K562 (cell line): ENCODE results near the gene ATE1. TPM values are rescaled to one million over a fixed set of nuclear protein-coding genes. Genes with fewer than 3 reads are reported as not detected.
A peak's percentile ranks its signal among the peaks of the same experiment; 100 is the strongest.

Source experiments
- MXD1 ChIP-seq: fragments of 250-450 bp; sonication (Bioruptor Pico); IDR thresholded peaks from 2 replicates; pipeline ENCODE4 v1.8.0; 2021; ENCODE audit warnings: borderline replicate concordance, mild to moderate bottlenecking, moderate library complexity; ENCODE audit not compliant: poor library complexity, severe bottlenecking
- MYNN ChIP-seq, 2 experiments: sonication (generic); formaldehyde crosslinking in 1 of 2; IDR thresholded peaks; 2 replicates each; pipeline versions ENCODE4 v1.5.0 to v1.6.1; 2016 to 2020; ENCODE audit warnings: antibody characterized with exemption in 1 of 2, missing genetic modification reagents in 1 of 2
- PCBP2 ChIP-seq: fragments of 200-400 bp; formaldehyde crosslinking; IDR thresholded peaks from 2 replicates; pipeline ENCODE4 v1.6.1; 2018; ENCODE audit warnings: low read length, low read depth, mild to moderate bottlenecking, moderate library complexity; ENCODE audit not compliant: poor library complexity, severe bottlenecking
- SETDB1 ChIP-seq: IDR thresholded peaks from one replicate; pipeline ENCODE4 v1.6.1; 2012; ENCODE audit warnings: low read length, control low read depth, inconsistent platforms
- SP2 ChIP-seq: IDR thresholded peaks from 2 replicates; pipeline ENCODE4 v1.6.1; 2011; ENCODE audit warnings: mild to moderate bottlenecking, low read depth, low read length, moderate library complexity; ENCODE audit not compliant: poor library complexity, severe bottlenecking; ENCODE audit errors: extremely low read depth
- ZBTB40 ChIP-seq, 2 experiments: fragments of 450-650 bp in 1 of 2; sonication (generic) in 1 of 2; formaldehyde crosslinking in 1 of 2; IDR thresholded peaks; 2 replicates each; pipeline versions ENCODE4 v1.7.1 to v1.9.0; 2016 to 2022; ENCODE audit warnings: inconsistent platforms in 1 of 2, mild to moderate bottlenecking in 1 of 2, missing genetic modification reagents in 1 of 2
- ZNF318 ChIP-seq, 2 experiments: fragments of 450-650 bp; IDR thresholded peaks; 2 replicates each; pipeline ENCODE4 v1.6.1; 2016; ENCODE audit warnings: mild to moderate bottlenecking in 2 of 2, borderline replicate concordance in 1 of 2, low read depth in 1 of 2, moderate library complexity in 1 of 2
- polyA plus RNA-seq, 8 experiments: library from polyadenylated mRNA; depleted of rRNA in 4 of 8; stranded (reverse) in 5 of 8; unstranded in 3 of 8; fragments of >200 nt; fragmentation: Nextera tagmentation in 2 of 8; fragmentation: Illumina TruSeq in 1 of 8; extraction: Ambion mirVana in 2 of 8; extraction: Trizol in 1 of 8; gene quantifications; 2 replicates each; pipeline versions ENCODE4 v1.2.1 to v1.2.3, GENCODE V29; 2011 to 2014; ENCODE audit warnings: inconsistent platforms in 1 of 8, missing spikeins in 1 of 8
- total RNA-seq, 7 experiments: library from RNA; depleted of rRNA in 6 of 7; stranded (reverse); fragments of >200 nt in 6 of 7; fragmentation: Illumina TruSeq in 2 of 7; extraction: Trizol in 2 of 7; gene quantifications; 2 replicates each; pipeline versions ENCODE4 v1.2.1 to v1.2.3, GENCODE V29; 2011 to 2021; ENCODE audit warnings: low replicate concordance in 1 of 7

Gene ATE1
- total and polyA plus RNA-seq, 9 of the 15 experiments (the other 6 are each of a cell fraction or from before 2014, with no cell fraction given), result 3.0 to 14.2 (median 8.8) TPM

- TF ChIP-seq ZBTB40 (IDR thresholded peaks at IDR 0.05) (peak; percentile 88), ZBTB40 (CRISPR knock-in tag; IDR thresholded peaks at IDR 0.05) (no peak), SP2 (no peak), MYNN (IDR thresholded peaks at IDR 0.05) (no peak), MYNN (CRISPR knock-in tag; IDR thresholded peaks at IDR 0.05) (no peak), PCBP2 (no peak), ZNF318 (IDR thresholded peaks at IDR 0.05; ENCODE audit: borderline replicate concordance in 1 of 2, low read depth in 1 of 2) (no peak), SETDB1 (no peak), MXD1 (CRISPR knock-in tag) (no peak)
These were observed at the start of gene ATE1 (continued) for GRCh38 chr10:121927841-121928527.
